ENCODE results near the gene FDPS.

The FDPS gene

DNA sequence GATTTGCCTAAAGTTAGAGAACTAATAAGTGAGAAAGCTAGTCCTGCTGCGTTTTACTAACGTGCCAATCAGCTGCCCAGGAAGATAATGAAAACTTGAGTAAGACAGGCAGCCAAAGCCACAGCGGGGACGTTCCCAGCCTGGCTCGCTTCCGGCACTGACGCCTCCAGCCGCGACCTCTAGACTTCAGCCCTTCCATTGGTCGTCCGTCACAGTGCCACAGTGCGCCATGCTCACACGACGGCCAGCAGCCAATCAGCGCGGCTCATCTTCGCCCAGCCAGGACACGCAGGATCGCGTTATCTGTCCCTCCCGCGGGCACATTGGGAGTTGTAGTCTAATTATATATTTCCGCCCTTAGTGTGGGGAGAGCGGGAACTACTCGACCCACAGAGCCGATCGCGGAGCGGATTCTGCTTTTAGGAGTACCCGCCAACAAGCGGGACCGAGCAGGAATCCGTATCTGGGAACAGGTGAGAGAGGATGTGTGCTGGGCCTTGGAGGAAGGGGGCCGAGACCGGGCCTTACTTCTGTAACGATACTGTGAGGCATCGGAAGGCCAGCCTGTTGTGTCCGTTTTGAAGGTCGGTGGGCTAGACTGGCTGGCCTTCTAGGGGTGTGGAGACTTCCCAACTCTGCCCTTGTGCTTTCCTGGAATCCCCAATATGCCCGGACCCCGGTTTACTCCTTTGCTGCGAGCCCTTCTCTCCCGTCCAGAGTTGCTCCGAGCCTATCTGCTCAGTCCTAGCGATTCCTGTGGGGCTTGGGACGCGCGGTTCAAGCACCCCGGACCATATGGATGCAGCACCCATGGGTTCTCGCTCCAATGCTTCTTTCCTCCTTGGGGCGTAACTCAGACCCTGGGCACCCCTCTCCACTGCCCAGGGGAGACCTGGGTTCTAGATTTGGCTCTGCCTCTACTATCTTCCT is at the start of gene FDPS:
Gene FDPS (plus strand): TSS at position 374 of the 930 bp plus-strand sequence. CDS start 924 bp downstream, outside the sequence.
- Histone ChIP-seq H3K36me3 (ENCODE audit: control insufficient read depth, insufficient read depth, low read length) (peaks cover 7% of the 10 kb centered on the region), H3K4me1 (ENCODE audit: control insufficient read depth, insufficient read depth, low read length) (no peaks in the 10 kb centered on the region), H3K9me3 (ENCODE audit: control insufficient read depth, insufficient read depth, low read length) (no peaks in the 10 kb centered on the region), H3K4me3 (ENCODE audit: low read depth, low read length) (peak within 1 kb of the TSS; percentile 99), H3K27me3 (ENCODE audit: control insufficient read depth, insufficient read depth, low read length) (peaks cover 2% of the 10 kb centered on the region), H3K9ac (ENCODE audit: low read depth, low read length) (peak within 1 kb of the TSS; percentile 97)

DNA sequence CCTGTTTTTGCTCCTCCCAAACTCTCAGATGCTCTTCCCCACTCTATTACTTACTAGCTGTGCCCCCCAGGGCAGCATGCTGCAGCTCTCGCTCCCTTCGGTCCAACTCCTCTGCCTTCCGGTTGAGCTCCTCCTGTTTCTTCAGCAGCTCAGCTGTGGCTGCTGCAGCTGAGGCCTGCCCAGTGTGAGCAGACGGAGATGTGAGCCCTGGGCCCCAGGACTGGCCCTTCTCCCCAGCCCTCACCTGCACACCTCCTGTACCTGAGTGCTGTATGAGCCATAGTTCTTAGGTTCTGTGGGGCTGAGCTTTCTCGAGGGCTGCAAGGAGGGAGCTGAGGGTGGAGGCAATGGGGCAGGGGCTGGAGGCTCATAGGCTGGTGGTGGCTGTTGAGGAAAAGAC is 48.4 kb upstream of the FDPS start:
- Histone ChIP-seq H3K9me3 (ENCODE audit: control insufficient read depth, insufficient read depth, low read length) (no peaks in the 10 kb centered on the region), H3K9ac (ENCODE audit: low read depth, low read length) (no peak overlapping the region), H3K4me3 (ENCODE audit: low read depth, low read length) (no peak overlapping the region), H3K27me3 (ENCODE audit: control insufficient read depth, insufficient read depth, low read length) (no peaks in the 10 kb centered on the region), H3K36me3 (ENCODE audit: control insufficient read depth, insufficient read depth, low read length) (peaks cover 27% of the 10 kb centered on the region), H3K4me1 (ENCODE audit: control insufficient read depth, insufficient read depth, low read length) (no peaks in the 10 kb centered on the region)

GRCh38 chr1:155261493-155261851 is 47.2 kb upstream of the FDPS start:
- Histone ChIP-seq H3K27me3 (ENCODE audit: control insufficient read depth, insufficient read depth, low read length) (no peaks in the 10 kb centered on the region), H3K4me1 (ENCODE audit: control insufficient read depth, insufficient read depth, low read length) (no peaks in the 10 kb centered on the region), H3K9me3 (ENCODE audit: control insufficient read depth, insufficient read depth, low read length) (no peaks in the 10 kb centered on the region), H3K36me3 (ENCODE audit: control insufficient read depth, insufficient read depth, low read length) (peaks cover 36% of the 10 kb centered on the region), H3K4me3 (ENCODE audit: low read depth, low read length) (peak overlapping the region; percentile 84), H3K9ac (ENCODE audit: low read depth, low read length) (peak overlapping the region; percentile 84)

GRCh38 chr1:155261852-155262673 is 46.6 kb upstream of the FDPS start, which contains the start of gene SCAMP3:
Gene SCAMP3, minus strand, starts transcription at chr1:155262360. Its CDS starts 209 bp downstream, at chr1:155262151.
- H3K4me3 ChIP-seq (ENCODE audit: low read depth, low read length): peak within 1 kb of the TSS; percentile 84
- H3K36me3 ChIP-seq (ENCODE audit: control insufficient read depth, insufficient read depth, low read length): peaks cover 42% of the 10 kb centered on the region
- H3K4me1 ChIP-seq (ENCODE audit: control insufficient read depth, insufficient read depth, low read length): no peaks in the 10 kb centered on the region
- H3K9ac ChIP-seq (ENCODE audit: low read depth, low read length): peak within 1 kb of the TSS; percentile 84
- H3K9me3 ChIP-seq (ENCODE audit: control insufficient read depth, insufficient read depth, low read length): no peaks in the 10 kb centered on the region
- no peaks in the 10 kb centered on the region for H3K27me3 ChIP-seq (ENCODE audit: control insufficient read depth, insufficient read depth, low read length)

GRCh38 chr1:155263067-155263466 is 45.6 kb upstream of the FDPS start:
- Histone ChIP-seq H3K4me3 (ENCODE audit: low read depth, low read length) (no peak overlapping the region), H3K27me3 (ENCODE audit: control insufficient read depth, insufficient read depth, low read length) (no peaks in the 10 kb centered on the region), H3K36me3 (ENCODE audit: control insufficient read depth, insufficient read depth, low read length) (peaks cover 47% of the 10 kb centered on the region), H3K4me1 (ENCODE audit: control insufficient read depth, insufficient read depth, low read length) (no peaks in the 10 kb centered on the region), H3K9me3 (ENCODE audit: control insufficient read depth, insufficient read depth, low read length) (no peaks in the 10 kb centered on the region), H3K9ac (ENCODE audit: low read depth, low read length) (no peak overlapping the region)

GRCh38 chr1:155266553-155266952 is 42.1 kb upstream of the FDPS start:
- no peak overlapping the region for H3K4me3 ChIP-seq (ENCODE audit: low read depth, low read length)
- H3K9ac ChIP-seq (ENCODE audit: low read depth, low read length): no peak overlapping the region
- H3K27me3 ChIP-seq (ENCODE audit: control insufficient read depth, insufficient read depth, low read length): no peaks in the 10 kb centered on the region
- no peaks in the 10 kb centered on the region for H3K4me1 ChIP-seq (ENCODE audit: control insufficient read depth, insufficient read depth, low read length)
- no peaks in the 10 kb centered on the region for H3K9me3 ChIP-seq (ENCODE audit: control insufficient read depth, insufficient read depth, low read length)
- H3K36me3 ChIP-seq (ENCODE audit: control insufficient read depth, insufficient read depth, low read length): peaks cover 66% of the 10 kb centered on the region

- Histone ChIP-seq H3K9ac (ENCODE audit: low read depth, low read length) (no peak overlapping the region), H3K27me3 (ENCODE audit: control insufficient read depth, insufficient read depth, low read length) (no peaks in the 10 kb centered on the region), H3K4me1 (ENCODE audit: control insufficient read depth, insufficient read depth, low read length) (no peaks in the 10 kb centered on the region), H3K9me3 (ENCODE audit: control insufficient read depth, insufficient read depth, low read length) (no peaks in the 10 kb centered on the region), H3K36me3 (ENCODE audit: control insufficient read depth, insufficient read depth, low read length) (peaks cover 66% of the 10 kb centered on the region), H3K4me3 (ENCODE audit: low read depth, low read length) (no peak overlapping the region)
Observed at GRCh38 chr1:155267373-155267772, 41.3 kb upstream of the FDPS start.

- Histone ChIP-seq H3K27me3 (ENCODE audit: control insufficient read depth, insufficient read depth, low read length) (no peaks in the 10 kb centered on the region), H3K4me1 (ENCODE audit: control insufficient read depth, insufficient read depth, low read length) (no peaks in the 10 kb centered on the region), H3K4me3 (ENCODE audit: low read depth, low read length) (no peak overlapping the region), H3K9me3 (ENCODE audit: control insufficient read depth, insufficient read depth, low read length) (no peaks in the 10 kb centered on the region), H3K36me3 (ENCODE audit: control insufficient read depth, insufficient read depth, low read length) (peaks cover 63% of the 10 kb centered on the region), H3K9ac (ENCODE audit: low read depth, low read length) (no peak overlapping the region)
Observed at GRCh38 chr1:155268630-155269029, 40.0 kb upstream of the FDPS start.

DNA sequence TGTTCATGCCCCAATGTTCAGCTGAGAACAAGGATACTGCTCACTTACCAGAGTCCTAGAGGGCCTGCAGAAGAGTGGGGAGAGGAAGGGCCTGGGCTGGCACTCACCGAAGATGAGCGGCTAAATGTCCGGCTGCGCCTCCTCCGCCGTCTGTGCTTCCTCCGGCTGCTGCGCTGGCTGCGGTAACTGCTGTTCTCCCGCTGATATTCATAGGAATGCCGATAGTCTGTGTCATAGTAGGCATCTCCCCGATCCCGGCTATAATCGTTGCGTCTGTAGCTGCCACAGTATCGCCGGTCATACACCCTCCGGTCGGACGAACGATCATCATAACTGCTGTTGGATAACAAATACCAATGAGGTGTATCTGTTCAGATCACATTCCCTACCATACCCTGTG is 39.3 kb upstream of the FDPS start:
- no peaks in the 10 kb centered on the region for H3K4me1 ChIP-seq (ENCODE audit: control insufficient read depth, insufficient read depth, low read length)

GRCh38 chr1:155272466-155273342 is 36.0 kb upstream of the FDPS start:
- H3K9ac ChIP-seq (ENCODE audit: low read depth, low read length): peak overlapping the region; percentile 72
- peaks cover 28% of the 10 kb centered on the region for H3K36me3 ChIP-seq (ENCODE audit: control insufficient read depth, insufficient read depth, low read length)
- H3K27me3 ChIP-seq (ENCODE audit: control insufficient read depth, insufficient read depth, low read length): peaks cover 12% of the 10 kb centered on the region
- H3K4me3 ChIP-seq (ENCODE audit: low read depth, low read length): peak overlapping the region; percentile 87
- no peaks in the 10 kb centered on the region for H3K9me3 ChIP-seq (ENCODE audit: control insufficient read depth, insufficient read depth, low read length)
- H3K4me1 ChIP-seq (ENCODE audit: control insufficient read depth, insufficient read depth, low read length): peaks cover 4% of the 10 kb centered on the region

More for the DNA sequence above, 39.3 kb upstream of the FDPS start:
- H3K27me3 ChIP-seq (ENCODE audit: control insufficient read depth, insufficient read depth, low read length): no peaks in the 10 kb centered on the region
- peaks cover 55% of the 10 kb centered on the region for H3K36me3 ChIP-seq (ENCODE audit: control insufficient read depth, insufficient read depth, low read length)
- H3K9me3 ChIP-seq (ENCODE audit: control insufficient read depth, insufficient read depth, low read length): no peaks in the 10 kb centered on the region
- no peak overlapping the region for H3K4me3 ChIP-seq (ENCODE audit: low read depth, low read length)
- no peak overlapping the region for H3K9ac ChIP-seq (ENCODE audit: low read depth, low read length)

Measured in iPS-15b (cell line).